Brain microvascular endothelial cell (primary cell): ENCODE measurements around the gene ACTA2.

Source experiments
- DNase-seq: peaks from one replicate; pipeline ENCODE4 v3.0.0-alpha.2; 2020
- H3K27ac ChIP-seq: fragments of 250-450 bp; sonication (Bioruptor Pico); 2 replicates; pipeline ENCODE4 v1.5.1; 2020; ENCODE audit warnings: mild to moderate bottlenecking, moderate library complexity
- H3K27me3 ChIP-seq: fragments of 250-450 bp; sonication (Bioruptor Pico); replicated peaks from 2 replicates; pipeline ENCODE4 v1.5.1; 2020; ENCODE audit warnings: mild to moderate bottlenecking
- H3K36me3 ChIP-seq: fragments of 250-450 bp; sonication (Bioruptor Pico); replicated peaks from 2 replicates; pipeline ENCODE4 v1.5.1; 2020; ENCODE audit warnings: mild to moderate bottlenecking
- H3K4me3 ChIP-seq: 2 replicates; pipeline ENCODE4 v1.5.1; 2011; ENCODE audit warnings: low read depth, mild to moderate bottlenecking, control low read depth, low read length, moderate library complexity
- in situ Hi-C: cut with HindIII; loops from 2 replicates; pipeline ENCODE4 v1.10.0; 2017; ENCODE audit warnings: low sequenced_read_pairs, low pct_ligation_motif_present
- TF ChIP-seq, protein P1 (sequence below): IDR thresholded peaks from 2 replicates; pipeline ENCODE4 v1.5.1; 2011; ENCODE audit warnings: low read depth, mild to moderate bottlenecking, moderate library complexity, low read length, control low read depth, inconsistent platforms; ENCODE audit errors: missing control alignments

The ACTA2 gene

DNA sequence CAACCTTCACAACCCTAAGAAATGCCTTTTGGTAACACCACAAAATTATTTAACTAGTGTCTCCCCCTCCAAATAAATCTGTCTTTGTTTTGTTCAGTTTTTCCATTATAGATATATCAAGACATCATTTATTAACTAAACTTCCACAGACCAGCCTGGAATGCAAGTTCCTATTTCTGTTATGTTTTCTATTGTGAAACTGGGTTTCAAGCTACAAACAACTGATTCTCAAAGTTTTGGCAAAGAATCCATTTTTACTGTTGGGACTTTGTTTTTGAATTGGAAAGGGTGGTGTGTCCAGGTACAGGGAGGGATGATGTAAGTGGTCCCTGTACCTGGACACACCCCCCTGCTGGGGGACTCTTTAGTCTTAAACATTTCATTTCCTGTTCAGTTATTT is 36.3 kb downstream of the ACTA2 start:
- Histone ChIP-seq H3K36me3 (peaks cover 3% of the 10 kb centered on the region), H3K27ac (no peak overlapping the region), H3K27me3 (no peaks in the 10 kb centered on the region), H3K4me3 (no peak overlapping the region)
- TF ChIP-seq, protein P1, sequence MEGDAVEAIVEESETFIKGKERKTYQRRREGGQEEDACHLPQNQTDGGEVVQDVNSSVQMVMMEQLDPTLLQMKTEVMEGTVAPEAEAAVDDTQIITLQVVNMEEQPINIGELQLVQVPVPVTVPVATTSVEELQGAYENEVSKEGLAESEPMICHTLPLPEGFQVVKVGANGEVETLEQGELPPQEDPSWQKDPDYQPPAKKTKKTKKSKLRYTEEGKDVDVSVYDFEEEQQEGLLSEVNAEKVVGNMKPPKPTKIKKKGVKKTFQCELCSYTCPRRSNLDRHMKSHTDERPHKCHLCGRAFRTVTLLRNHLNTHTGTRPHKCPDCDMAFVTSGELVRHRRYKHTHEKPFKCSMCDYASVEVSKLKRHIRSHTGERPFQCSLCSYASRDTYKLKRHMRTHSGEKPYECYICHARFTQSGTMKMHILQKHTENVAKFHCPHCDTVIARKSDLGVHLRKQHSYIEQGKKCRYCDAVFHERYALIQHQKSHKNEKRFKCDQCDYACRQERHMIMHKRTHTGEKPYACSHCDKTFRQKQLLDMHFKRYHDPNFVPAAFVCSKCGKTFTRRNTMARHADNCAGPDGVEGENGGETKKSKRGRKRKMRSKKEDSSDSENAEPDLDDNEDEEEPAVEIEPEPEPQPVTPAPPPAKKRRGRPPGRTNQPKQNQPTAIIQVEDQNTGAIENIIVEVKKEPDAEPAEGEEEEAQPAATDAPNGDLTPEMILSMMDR, result no peak
- in situ Hi-C loops, result no loop called here
- DNase-seq, result no peak

DNA sequence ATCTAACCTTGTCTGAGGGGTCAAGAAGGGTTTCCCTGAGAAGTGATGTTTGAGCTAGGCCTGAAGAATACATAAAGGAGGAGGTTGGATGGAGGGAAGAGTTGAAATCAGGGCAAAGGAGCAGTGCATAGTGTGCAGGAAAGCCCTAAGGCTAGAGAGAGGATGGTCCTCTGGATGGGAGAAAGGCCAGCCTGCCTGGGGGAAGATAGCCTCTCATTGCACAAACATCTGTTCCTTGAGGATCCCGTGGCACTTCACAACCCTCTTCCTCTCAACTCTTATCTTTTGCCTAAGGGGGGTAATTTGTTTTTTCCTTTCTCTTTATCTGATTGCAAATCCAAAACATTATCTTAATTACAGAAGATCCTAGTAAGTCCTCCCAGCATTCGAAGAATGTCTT is 36.8 kb downstream of the ACTA2 start:
- H3K27ac ChIP-seq, result no peak overlapping the region
- H3K36me3 ChIP-seq, result peaks cover 3% of the 10 kb centered on the region
- H3K27me3 ChIP-seq, result no peaks in the 10 kb centered on the region
- H3K4me3 ChIP-seq, result no peak overlapping the region
- DNase-seq, result no peak
- TF ChIP-seq, protein P1, result no peak
- in situ Hi-C loops, result no loop called here

DNA sequence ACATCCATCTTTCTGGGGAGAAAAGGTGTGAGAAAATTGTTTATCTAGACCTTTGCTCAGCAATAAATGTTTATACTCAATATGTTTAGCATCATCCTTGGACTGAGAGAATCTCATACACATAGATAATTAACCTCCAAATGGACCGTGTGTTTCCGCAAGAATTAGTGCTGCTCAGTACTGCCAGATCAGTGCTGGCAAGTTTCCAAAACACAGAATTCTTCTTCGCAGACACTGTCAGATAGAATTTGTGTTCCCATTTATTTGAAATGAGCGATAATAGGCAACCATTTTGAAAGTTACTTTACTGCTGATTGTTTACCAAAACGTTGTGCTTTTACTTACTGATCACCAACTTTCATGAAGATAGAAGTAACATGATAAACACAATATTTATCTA is 38.8 kb downstream of the ACTA2 start:
- Histone ChIP-seq H3K36me3 (peaks cover 3% of the 10 kb centered on the region), H3K27me3 (no peaks in the 10 kb centered on the region), H3K27ac (no peak overlapping the region), H3K4me3 (no peak overlapping the region)
- DNase-seq, result no peak
- in situ Hi-C loops, result no loop called here
- TF ChIP-seq, protein P1, result no peak

DNA sequence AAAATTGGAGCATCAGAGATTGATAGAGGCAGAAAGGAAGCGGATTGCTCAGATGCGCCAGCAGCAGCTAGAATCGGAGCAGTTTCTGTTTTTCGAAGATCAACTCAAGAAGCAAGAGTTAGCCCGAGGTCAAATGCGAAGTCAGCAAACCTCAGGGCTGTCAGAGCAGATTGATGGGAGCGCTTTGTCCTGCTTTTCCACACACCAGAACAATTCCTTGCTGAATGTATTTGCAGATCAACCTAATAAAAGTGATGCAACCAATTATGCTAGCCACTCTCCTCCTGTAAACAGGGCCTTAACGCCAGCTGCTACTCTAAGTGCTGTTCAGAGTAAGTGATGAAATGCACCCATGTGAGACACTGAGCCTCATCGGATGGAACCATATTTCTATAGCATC is 39.4 kb downstream of the ACTA2 start:
- Histone ChIP-seq H3K36me3 (peaks cover 3% of the 10 kb centered on the region), H3K27ac (no peak overlapping the region), H3K27me3 (no peaks in the 10 kb centered on the region), H3K4me3 (no peak overlapping the region)
- DNase-seq, result no peak
- TF ChIP-seq, protein P1, result no peak
- in situ Hi-C loops, result no loop called here

DNA sequence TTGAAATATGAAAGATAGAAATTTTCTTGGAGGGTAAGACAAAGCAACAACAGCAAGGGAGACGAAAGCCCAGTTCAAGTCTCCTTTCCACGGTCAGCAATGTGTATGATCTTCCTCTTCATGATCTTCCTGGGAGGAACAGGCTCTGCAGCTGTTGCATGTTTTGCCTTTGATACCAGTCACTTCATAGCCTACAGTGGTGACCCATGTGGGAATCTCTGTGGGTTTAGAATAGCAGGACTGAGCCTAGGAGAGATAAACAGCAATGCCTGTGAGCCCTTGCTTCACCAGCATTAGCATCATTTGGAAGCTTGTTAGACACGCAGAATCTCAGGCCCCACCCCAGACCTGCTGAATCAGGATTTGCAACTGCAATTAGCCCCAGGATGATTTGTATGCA is 40.7 kb downstream of the ACTA2 start:
- Histone ChIP-seq H3K27ac (no peak overlapping the region), H3K27me3 (no peaks in the 10 kb centered on the region), H3K36me3 (peaks cover 3% of the 10 kb centered on the region), H3K4me3 (no peak overlapping the region)
- TF ChIP-seq, protein P1, result no peak
- no peak for DNase-seq
- in situ Hi-C loops, result no loop called here

DNA sequence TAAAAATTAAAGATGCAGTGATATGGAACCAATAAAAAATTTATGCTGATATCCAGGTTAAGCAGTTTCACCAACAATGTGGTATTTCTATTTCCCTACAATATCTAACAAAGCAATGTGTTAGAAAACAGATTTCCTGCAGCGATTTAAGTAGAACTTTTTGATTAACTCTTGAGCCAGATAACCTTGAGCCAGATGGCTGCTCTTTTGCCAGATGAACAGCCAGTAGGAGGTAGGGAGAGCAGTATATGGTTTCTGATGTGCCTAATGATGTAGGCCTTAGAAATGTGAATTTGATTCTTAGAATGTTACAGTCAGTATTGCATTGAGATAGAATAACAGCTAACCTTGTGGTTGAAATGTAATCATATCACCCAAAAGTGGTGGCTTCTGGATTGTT is 41.5 kb downstream of the ACTA2 start:
- no peak overlapping the region for H3K4me3 ChIP-seq
- no peak overlapping the region for H3K27ac ChIP-seq
- no peak for DNase-seq
- peaks cover 3% of the 10 kb centered on the region for H3K36me3 ChIP-seq
- no peaks in the 10 kb centered on the region for H3K27me3 ChIP-seq
- in situ Hi-C loops, result no loop called here
- TF ChIP-seq, protein P1, result no peak
